Osteocyte (in vitro differentiated cells): ENCODE data around the gene EFCAB6. TPM values are rescaled to one million over a fixed set of nuclear protein-coding genes. Genes with fewer than 3 reads are reported as not detected.

Source experiments
- DNase-seq: peaks from one replicate; pipeline ENCODE4 v3.0.0; 2021; ENCODE audit warnings: mixed read lengths; ENCODE audit not compliant: unreplicated experiment; ENCODE audit errors: extremely low spot score
- H3K27ac Mint-ChIP-seq: one replicate; pipeline ENCODE4 v1.8.0; 2021; ENCODE audit warnings: mild to moderate bottlenecking, mixed read lengths; ENCODE audit not compliant: unreplicated experiment
- H3K27me3 Mint-ChIP-seq: one replicate; pipeline ENCODE4 v1.8.0; 2021; ENCODE audit warnings: mixed read lengths; ENCODE audit not compliant: unreplicated experiment
- H3K36me3 Mint-ChIP-seq: one replicate; pipeline ENCODE4 v1.8.0; 2021; ENCODE audit warnings: mixed read lengths; ENCODE audit not compliant: unreplicated experiment
- H3K4me1 Mint-ChIP-seq: one replicate; pipeline ENCODE4 v1.8.0; 2021; ENCODE audit warnings: mixed read lengths; ENCODE audit not compliant: unreplicated experiment
- H3K4me3 Mint-ChIP-seq: one replicate; pipeline ENCODE4 v1.8.0; 2021; ENCODE audit warnings: mild to moderate bottlenecking, moderate library complexity, mixed read lengths; ENCODE audit not compliant: unreplicated experiment
- H3K9me3 Mint-ChIP-seq: one replicate; pipeline ENCODE4 v1.8.0; 2021; ENCODE audit warnings: mixed read lengths; ENCODE audit not compliant: unreplicated experiment
- total RNA-seq: library from RNA; stranded (reverse); gene quantifications from 2 replicates; pipeline ENCODE4 v1.2.1, GENCODE V29; 2021
- TF ChIP-seq, protein P1 (sequence below): fragments of 200-600 bp; sonication (generic); IDR thresholded peaks from 2 replicates; pipeline ENCODE4 v1.5.0; 2021; ENCODE audit warnings: antibody characterized with exemption, mild to moderate bottlenecking, moderate library complexity

Gene EFCAB6
- total RNA-seq, 1 donor from 2014 or later = 1.4 TPM

DNA sequence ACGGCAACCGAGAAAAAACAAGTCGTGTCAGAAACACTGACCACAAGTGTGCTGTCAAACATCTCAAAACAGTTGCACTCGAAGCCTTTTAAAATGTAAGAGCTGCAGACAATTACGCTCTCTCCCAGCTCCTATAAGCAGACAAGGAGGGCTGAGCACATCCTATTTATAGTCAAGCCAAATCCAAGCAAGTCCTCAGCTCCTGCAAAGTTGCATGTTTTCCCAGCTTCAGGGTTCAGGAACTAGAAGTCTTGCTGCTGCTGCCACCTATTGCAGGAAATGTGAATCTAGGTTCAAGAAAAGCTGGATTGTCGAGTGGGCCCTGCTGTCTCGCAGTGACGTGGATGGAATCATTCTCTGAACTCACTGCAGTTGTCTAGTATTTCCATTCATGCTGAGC is 15.5 kb downstream of the EFCAB6 start:
- H3K4me3 Mint-ChIP-seq = no peak overlapping the region
- peaks cover 11% of the 10 kb centered on the region for H3K9me3 Mint-ChIP-seq
- H3K27ac Mint-ChIP-seq = no peak overlapping the region
- TF ChIP-seq, protein P1, sequence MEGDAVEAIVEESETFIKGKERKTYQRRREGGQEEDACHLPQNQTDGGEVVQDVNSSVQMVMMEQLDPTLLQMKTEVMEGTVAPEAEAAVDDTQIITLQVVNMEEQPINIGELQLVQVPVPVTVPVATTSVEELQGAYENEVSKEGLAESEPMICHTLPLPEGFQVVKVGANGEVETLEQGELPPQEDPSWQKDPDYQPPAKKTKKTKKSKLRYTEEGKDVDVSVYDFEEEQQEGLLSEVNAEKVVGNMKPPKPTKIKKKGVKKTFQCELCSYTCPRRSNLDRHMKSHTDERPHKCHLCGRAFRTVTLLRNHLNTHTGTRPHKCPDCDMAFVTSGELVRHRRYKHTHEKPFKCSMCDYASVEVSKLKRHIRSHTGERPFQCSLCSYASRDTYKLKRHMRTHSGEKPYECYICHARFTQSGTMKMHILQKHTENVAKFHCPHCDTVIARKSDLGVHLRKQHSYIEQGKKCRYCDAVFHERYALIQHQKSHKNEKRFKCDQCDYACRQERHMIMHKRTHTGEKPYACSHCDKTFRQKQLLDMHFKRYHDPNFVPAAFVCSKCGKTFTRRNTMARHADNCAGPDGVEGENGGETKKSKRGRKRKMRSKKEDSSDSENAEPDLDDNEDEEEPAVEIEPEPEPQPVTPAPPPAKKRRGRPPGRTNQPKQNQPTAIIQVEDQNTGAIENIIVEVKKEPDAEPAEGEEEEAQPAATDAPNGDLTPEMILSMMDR = peak; percentile 38
- H3K27me3 Mint-ChIP-seq = peaks cover 12% of the 10 kb centered on the region
- H3K4me1 Mint-ChIP-seq = no peaks in the 10 kb centered on the region
- DNase-seq = peak; percentile 23
- peaks cover 1% of the 10 kb centered on the region for H3K36me3 Mint-ChIP-seq

GRCh38 chr22:43795320-43795719 is 16.8 kb downstream of the EFCAB6 start:
- peak; percentile 53 for DNase-seq
- Mint-ChIP-seq H3K27me3 (peaks cover 5% of the 10 kb centered on the region), H3K4me3 (no peak overlapping the region), H3K36me3 (no peaks in the 10 kb centered on the region), H3K4me1 (no peaks in the 10 kb centered on the region), H3K27ac (no peak overlapping the region), H3K9me3 (peaks cover under 1% of the 10 kb centered on the region)
- TF ChIP-seq, protein P1 = no peak

DNA sequence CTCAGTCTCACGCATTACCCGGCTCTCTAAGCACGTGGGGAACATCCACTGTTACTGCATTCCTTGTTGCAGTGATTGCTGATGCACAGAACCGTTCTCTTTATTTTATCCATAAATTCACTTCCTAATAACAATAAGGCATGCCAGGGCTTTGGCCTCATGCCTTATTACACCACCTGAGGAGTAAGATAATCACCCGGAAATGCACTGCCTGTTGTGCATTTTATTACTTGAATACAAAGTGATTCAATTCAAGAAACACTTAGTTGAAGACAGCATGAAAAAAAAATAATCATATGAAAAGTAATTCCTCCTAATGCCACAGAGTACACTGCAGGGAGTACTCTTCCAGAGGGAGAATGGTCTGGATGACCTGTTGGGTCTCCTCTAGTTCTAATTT is 19.2 kb downstream of the EFCAB6 start:
- peaks cover 6% of the 10 kb centered on the region for H3K27me3 Mint-ChIP-seq

GRCh38 chr22:43789452-43789851 is 22.7 kb downstream of the EFCAB6 start:
- H3K9me3 Mint-ChIP-seq = no peaks in the 10 kb centered on the region
- no peaks in the 10 kb centered on the region for H3K4me1 Mint-ChIP-seq
- no peak for DNase-seq
- H3K36me3 Mint-ChIP-seq = no peaks in the 10 kb centered on the region
- TF ChIP-seq, protein P1 = no peak
- H3K27ac Mint-ChIP-seq = no peak overlapping the region
- H3K27me3 Mint-ChIP-seq = peaks cover 24% of the 10 kb centered on the region
- H3K4me3 Mint-ChIP-seq = no peak overlapping the region

More for the DNA sequence above, 19.2 kb downstream of the EFCAB6 start:
- DNase-seq = no peak
- H3K4me3 Mint-ChIP-seq = no peak overlapping the region
- H3K4me1 Mint-ChIP-seq = no peaks in the 10 kb centered on the region
- H3K9me3 Mint-ChIP-seq = no peaks in the 10 kb centered on the region
- no peaks in the 10 kb centered on the region for H3K36me3 Mint-ChIP-seq
- no peak overlapping the region for H3K27ac Mint-ChIP-seq
- TF ChIP-seq, protein P1 = no peak

DNA sequence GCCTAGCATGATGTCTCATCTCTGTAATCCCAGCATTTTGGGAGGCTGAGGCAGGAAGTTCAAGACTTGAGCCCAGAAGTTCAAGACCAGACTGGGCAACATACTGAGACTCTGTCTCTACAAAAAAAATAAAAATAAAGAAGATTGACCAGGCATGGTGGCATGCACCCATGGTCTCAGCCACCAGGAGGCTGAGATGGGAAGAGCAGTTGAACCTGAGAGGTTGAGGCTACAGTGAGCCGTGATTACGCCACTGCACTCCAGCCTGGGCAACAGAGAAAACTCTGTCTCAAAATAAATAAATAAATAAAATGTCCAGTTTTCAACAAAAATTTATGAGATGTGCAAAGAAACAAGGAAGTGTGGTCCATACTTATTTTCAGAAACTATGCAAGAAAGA is 28.3 kb downstream of the EFCAB6 start:
- no peak for DNase-seq
- TF ChIP-seq, protein P1 = no peak
- Mint-ChIP-seq H3K9me3 (no peaks in the 10 kb centered on the region), H3K4me1 (no peaks in the 10 kb centered on the region), H3K4me3 (no peak overlapping the region), H3K27me3 (peaks cover 24% of the 10 kb centered on the region), H3K36me3 (peaks cover 4% of the 10 kb centered on the region), H3K27ac (no peak overlapping the region)
